Activated T-helper 17 cell treated with anti-CD3 and anti-CD28 coated beads, Interleukin-2, amount 50 U/mL, for 72 hours (primary cell): Measurements from ENCODE around the gene MESP1. TPM values are rescaled to one million over a fixed set of nuclear protein-coding genes. Genes with fewer than 3 reads are reported as not detected.

Source experiments
- ATAC-seq: fragments of 150-1000 bp; cut with Tn5 transposase; replicated peaks from 2 replicates; pipeline ENCODE4 v1.10.0; 2021; ENCODE audit warnings: mild to moderate bottlenecking, moderate library complexity
- H3K27ac Mint-ChIP-seq: one replicate; pipeline ENCODE4 v1.8.0; 2022; ENCODE audit warnings: mixed read lengths
- H3K27me3 Mint-ChIP-seq: one replicate; pipeline ENCODE4 v1.8.0; 2022; ENCODE audit warnings: mixed read lengths
- H3K36me3 Mint-ChIP-seq: one replicate; pipeline ENCODE4 v1.8.0; 2022; ENCODE audit warnings: low read depth, mild to moderate bottlenecking, mixed read lengths
- H3K4me1 Mint-ChIP-seq: one replicate; pipeline ENCODE4 v1.8.0; 2022; ENCODE audit warnings: mixed read lengths
- H3K4me3 Mint-ChIP-seq: one replicate; pipeline ENCODE4 v1.8.0; 2022; ENCODE audit warnings: mild to moderate bottlenecking, mixed read lengths
- H3K9me3 Mint-ChIP-seq: one replicate; pipeline ENCODE4 v1.8.0; 2022; ENCODE audit warnings: mixed read lengths
- total RNA-seq, 2 donors: library from RNA; stranded (reverse); gene quantifications; one replicate each; pipeline ENCODE4 v1.2.3, GENCODE V29; 2022

MESP1 gene
- total RNA-seq, 2 donors from 2014 or later = 2.1 to 3.7 TPM

DNA sequence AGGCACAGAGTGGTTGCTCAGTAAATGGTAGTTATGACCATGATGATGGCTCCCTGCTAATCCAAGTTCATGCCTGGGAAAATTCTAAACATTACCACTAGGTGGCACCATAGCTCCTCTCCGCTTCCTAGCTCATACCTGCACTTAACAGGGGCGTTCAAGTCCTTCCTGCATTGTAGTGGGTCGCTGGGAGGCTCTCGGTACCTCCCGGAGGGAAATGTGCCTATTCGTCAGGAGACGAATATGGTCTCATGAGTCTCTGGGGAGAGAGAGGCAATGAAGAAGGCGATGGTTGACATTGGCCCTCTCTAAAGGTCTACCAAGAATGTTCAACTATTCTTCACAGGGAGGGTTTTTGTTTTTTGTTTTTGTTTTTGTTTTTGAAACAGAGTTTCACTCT, 10.9 kb downstream of the MESP1 start:
- Mint-ChIP-seq H3K4me3 (no peak overlapping the region), H3K27me3 (peaks cover 11% of the 10 kb centered on the region), H3K4me1 (no peaks in the 10 kb centered on the region), H3K36me3 (no peaks in the 10 kb centered on the region), H3K27ac (no peak overlapping the region), H3K9me3 (no peaks in the 10 kb centered on the region)
- peak; percentile 82 for ATAC-seq

DNA sequence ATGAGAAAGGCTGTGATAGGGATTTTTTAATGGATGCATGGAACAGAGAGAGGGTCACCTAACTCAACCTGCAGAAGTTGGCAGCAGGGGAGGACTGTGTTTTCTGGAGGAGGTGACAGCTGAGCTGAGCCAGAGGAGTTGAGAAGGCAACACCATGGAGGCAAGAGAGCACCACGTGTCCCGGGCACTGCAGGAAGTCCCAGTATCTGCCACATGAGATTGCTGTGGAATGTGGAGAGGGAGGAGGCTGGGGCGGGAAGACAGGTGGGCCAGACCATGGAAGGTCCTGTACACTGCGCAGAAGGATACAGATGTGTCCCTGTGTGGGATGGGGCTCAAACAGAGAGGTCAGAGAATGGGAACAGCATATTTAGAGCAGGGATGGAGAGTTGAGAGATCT, 15.3 kb downstream of the MESP1 start:
- Mint-ChIP-seq H3K27ac (no peak overlapping the region), H3K36me3 (no peaks in the 10 kb centered on the region), H3K27me3 (peaks cover 26% of the 10 kb centered on the region), H3K4me3 (no peak overlapping the region), H3K9me3 (no peaks in the 10 kb centered on the region), H3K4me1 (no peaks in the 10 kb centered on the region)
- ATAC-seq = no peak

- Mint-ChIP-seq H3K27me3 (peaks cover 26% of the 10 kb centered on the region), H3K4me1 (no peaks in the 10 kb centered on the region), H3K27ac (no peak overlapping the region), H3K9me3 (no peaks in the 10 kb centered on the region), H3K36me3 (no peaks in the 10 kb centered on the region), H3K4me3 (no peak overlapping the region)
- ATAC-seq = no peak
Measured at GRCh38 chr15:89732451-89733172, 18.4 kb downstream of the MESP1 start.

DNA sequence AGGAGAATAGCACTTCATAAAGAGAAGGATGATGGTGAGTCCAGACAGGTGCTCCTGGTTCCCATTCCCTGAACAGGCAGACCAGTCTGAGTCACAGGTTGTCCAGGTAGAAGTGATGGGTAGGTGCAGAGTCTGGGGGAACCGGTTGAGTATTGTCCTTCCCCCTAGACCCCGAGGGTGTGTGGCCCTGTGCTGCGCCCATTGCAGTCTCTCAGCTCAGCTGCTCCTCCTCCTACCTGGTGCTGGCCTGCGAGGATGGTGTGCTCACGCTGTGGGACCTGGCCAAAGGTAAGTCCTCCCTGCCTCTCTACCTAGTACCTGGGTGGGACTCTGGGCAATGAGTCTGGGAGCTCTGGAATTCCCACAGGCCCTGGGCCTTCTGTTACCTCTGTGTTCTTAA, 19.8 kb downstream of the MESP1 start:
- Mint-ChIP-seq H3K27ac (no peak overlapping the region), H3K36me3 (no peaks in the 10 kb centered on the region), H3K9me3 (no peaks in the 10 kb centered on the region), H3K4me3 (no peak overlapping the region), H3K4me1 (no peaks in the 10 kb centered on the region), H3K27me3 (peaks cover 20% of the 10 kb centered on the region)
- no peak for ATAC-seq

- H3K4me3 Mint-ChIP-seq = no peak overlapping the region
- H3K27ac Mint-ChIP-seq = no peak overlapping the region
- no peaks in the 10 kb centered on the region for H3K9me3 Mint-ChIP-seq
- no peaks in the 10 kb centered on the region for H3K36me3 Mint-ChIP-seq
- no peak for ATAC-seq
- H3K4me1 Mint-ChIP-seq = no peaks in the 10 kb centered on the region
- peaks cover 1% of the 10 kb centered on the region for H3K27me3 Mint-ChIP-seq
Measured at GRCh38 chr15:89728254-89728653, 22.8 kb downstream of the MESP1 start.

DNA sequence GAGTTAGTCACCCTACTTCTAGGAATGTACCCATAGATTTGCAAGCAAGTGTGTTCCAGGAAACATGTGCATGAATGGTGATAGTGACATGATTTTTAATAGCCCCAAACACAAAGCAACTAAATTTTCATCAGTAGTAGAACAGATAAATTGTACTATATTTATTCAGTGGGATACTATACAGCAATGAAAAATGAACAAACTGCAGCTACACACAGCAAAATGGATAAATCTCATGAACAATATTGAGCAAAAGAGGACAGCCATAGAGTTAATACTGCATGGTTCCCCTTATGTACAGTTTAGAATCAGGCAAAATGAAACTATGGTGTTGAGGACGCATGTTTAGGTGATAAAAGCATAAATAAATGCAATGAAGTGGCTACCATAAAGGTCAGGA, 26.0 kb downstream of the MESP1 start:
- no peak for ATAC-seq
- H3K27ac Mint-ChIP-seq = no peak overlapping the region
- H3K36me3 Mint-ChIP-seq = no peaks in the 10 kb centered on the region
- H3K4me1 Mint-ChIP-seq = no peaks in the 10 kb centered on the region
- H3K9me3 Mint-ChIP-seq = no peaks in the 10 kb centered on the region
- no peak overlapping the region for H3K4me3 Mint-ChIP-seq
- peaks cover 15% of the 10 kb centered on the region for H3K27me3 Mint-ChIP-seq

GRCh38 chr15:89724621-89725020, 26.4 kb downstream of the MESP1 start:
- Mint-ChIP-seq H3K9me3 (no peaks in the 10 kb centered on the region), H3K27me3 (peaks cover 15% of the 10 kb centered on the region), H3K27ac (no peak overlapping the region), H3K36me3 (no peaks in the 10 kb centered on the region), H3K4me1 (no peaks in the 10 kb centered on the region), H3K4me3 (no peak overlapping the region)
- no peak for ATAC-seq

GRCh38 chr15:89723031-89723430, 28.0 kb downstream of the MESP1 start:
- no peak for ATAC-seq
- Mint-ChIP-seq H3K4me1 (no peaks in the 10 kb centered on the region), H3K36me3 (no peaks in the 10 kb centered on the region), H3K9me3 (no peaks in the 10 kb centered on the region), H3K27ac (no peak overlapping the region), H3K27me3 (peaks cover 19% of the 10 kb centered on the region), H3K4me3 (no peak overlapping the region)

- Mint-ChIP-seq H3K9me3 (no peaks in the 10 kb centered on the region), H3K27me3 (peaks cover 4% of the 10 kb centered on the region), H3K4me1 (no peaks in the 10 kb centered on the region), H3K36me3 (no peaks in the 10 kb centered on the region), H3K4me3 (no peak overlapping the region), H3K27ac (no peak overlapping the region)
- no peak for ATAC-seq
Measured at GRCh38 chr15:89714775-89715174, 36.3 kb downstream of the MESP1 start.

DNA sequence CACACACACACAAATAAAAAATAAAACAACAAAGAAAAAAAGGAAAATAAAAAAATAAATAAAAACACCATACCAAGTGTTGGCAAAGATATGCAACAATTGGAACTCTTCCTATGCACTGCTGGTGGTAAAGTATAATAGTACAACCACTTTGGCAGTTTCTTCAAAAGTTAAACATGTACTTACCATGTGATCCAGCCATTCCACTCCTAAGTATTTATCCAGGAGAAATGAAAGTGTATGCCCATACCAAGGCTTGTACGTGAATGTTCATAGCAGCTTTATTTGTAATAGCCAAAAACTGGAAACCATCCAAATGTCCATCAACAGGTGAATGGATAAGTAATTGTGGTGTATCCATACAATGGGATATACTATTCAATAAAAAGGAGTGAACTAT, 43.5 kb downstream of the MESP1 start:
- no peak for ATAC-seq
- H3K27me3 Mint-ChIP-seq = peaks cover 30% of the 10 kb centered on the region
- no peak overlapping the region for H3K4me3 Mint-ChIP-seq
- no peak overlapping the region for H3K27ac Mint-ChIP-seq
- H3K9me3 Mint-ChIP-seq = no peaks in the 10 kb centered on the region
- H3K4me1 Mint-ChIP-seq = no peaks in the 10 kb centered on the region
- H3K36me3 Mint-ChIP-seq = no peaks in the 10 kb centered on the region

GRCh38 chr15:89704411-89704810, 46.6 kb downstream of the MESP1 start:
- no peak for ATAC-seq
- H3K36me3 Mint-ChIP-seq = no peaks in the 10 kb centered on the region
- no peak overlapping the region for H3K4me3 Mint-ChIP-seq
- no peaks in the 10 kb centered on the region for H3K4me1 Mint-ChIP-seq
- H3K27ac Mint-ChIP-seq = no peak overlapping the region
- no peaks in the 10 kb centered on the region for H3K9me3 Mint-ChIP-seq
- peaks cover 37% of the 10 kb centered on the region for H3K27me3 Mint-ChIP-seq

Other genes with a start within 250 kb of the MESP1 start
- gene TICRR, start 175.8 kb downstream of the MESP1 start, total RNA-seq = 10 to 100 TPM; 15.4 to 22.7 TPM
- under 1 TPM; 0.11 to 0.53 TPM for gene KIF7, start 95.8 kb downstream of the MESP1 start, total RNA-seq
- gene PLIN1, start 71.9 kb downstream of the MESP1 start, total RNA-seq = 1 to 10 TPM in 1 of 2 donors, under 1 TPM in 1; 0.09 to 1.2 TPM
- 1 to 10 TPM; 2.1 to 5.3 TPM for gene PEX11A, start 60.5 kb downstream of the MESP1 start, total RNA-seq
- under 1 TPM in 1 of 2 donors, not detected in 1; 0.19 TPM for gene WDR93, start 60.4 kb downstream of the MESP1 start, total RNA-seq
- under 1 TPM in 1 of 2 donors, not detected in 1; 0.15 TPM for gene MESP2, start 25.1 kb upstream of the MESP1 start, total RNA-seq
- gene ANPEP, start 63.6 kb upstream of the MESP1 start, total RNA-seq = under 1 TPM; 0.19 to 0.45 TPM
- 10 to 100 TPM; 14.0 to 16.0 TPM for gene AP3S2, start 142.7 kb upstream of the MESP1 start, total RNA-seq
- gene ARPIN, start 161.7 kb upstream of the MESP1 start, total RNA-seq = not detected